Stimulated activated CD4-positive, alpha-beta T cell treated with anti-CD3 and anti-CD28 coated beads, Interleukin-4, amount 100 ng/mL, for 48 hours (primary cell): ENCODE data around the gene TNFSF4.

Experiments
- DNase-seq, 2 donors: peaks; one replicate each; pipeline ENCODE4 v3.0.0-alpha.2; 2020; ENCODE audit warnings: low read depth in 2 of 2

The TNFSF4 gene

DNA sequence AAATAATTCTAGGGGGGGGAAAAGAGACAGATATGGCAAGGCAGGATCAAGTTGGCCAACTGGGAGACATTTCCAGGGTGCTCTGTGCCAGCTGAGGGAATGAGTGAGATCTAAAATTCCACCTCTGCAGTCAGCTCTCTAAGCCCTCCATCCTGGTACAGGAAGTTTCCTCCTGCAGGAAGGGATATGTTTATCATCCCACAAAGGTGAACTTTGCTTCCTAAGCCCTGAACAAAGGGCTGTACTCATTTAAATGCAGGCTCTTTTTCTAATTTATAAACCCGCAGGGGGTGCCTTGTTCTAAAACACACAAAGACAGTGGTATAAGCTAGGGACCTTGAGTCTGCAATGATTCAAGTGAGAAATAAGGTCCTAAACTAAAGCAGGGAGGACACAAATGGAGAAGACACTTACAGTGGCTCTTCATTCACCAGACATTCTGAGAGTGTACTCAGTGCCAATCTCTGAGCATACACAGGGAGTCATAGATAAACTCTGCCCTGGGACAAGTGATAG lies 3.6 kb upstream of the TNFSF4 start:
- DNase-seq: no peak

DNA sequence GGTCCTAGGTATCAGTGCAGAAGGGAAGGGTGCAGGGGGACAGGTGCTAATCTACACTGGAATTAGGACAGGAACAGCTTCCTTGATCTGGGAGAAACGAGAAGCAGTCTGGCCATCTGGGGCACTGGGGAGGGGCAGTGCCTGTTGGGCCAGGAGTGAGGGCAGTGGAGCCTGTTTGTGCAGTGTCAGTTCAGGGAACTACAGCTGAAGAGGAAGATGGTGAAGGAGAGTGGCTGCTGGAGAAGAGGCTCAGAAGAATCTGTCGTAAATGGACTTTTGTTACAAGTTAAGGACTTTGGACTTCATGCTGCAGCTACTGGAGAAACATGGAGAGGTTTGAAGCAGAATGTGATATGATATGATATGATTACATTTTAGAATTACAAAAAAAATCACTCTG lies 3.2 kb upstream of the TNFSF4 start:
- DNase-seq: no peak

DNA sequence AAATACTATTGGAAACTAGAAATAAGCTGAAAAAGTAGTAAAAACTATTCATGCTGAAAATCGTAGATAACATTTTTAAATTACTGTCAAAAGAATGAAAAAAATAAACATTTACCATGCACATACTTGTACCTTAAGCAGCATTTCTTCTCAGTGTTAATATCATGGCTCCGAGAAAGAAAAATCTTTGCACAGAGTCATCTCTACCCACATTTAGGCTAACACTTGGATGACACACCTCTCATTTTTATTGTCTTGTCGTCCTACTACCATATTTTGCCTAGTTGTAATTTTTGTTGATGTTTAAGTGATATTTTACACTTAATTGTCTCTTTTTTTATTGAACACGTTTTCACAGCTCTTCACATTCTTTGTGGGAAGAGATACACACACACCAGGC lies 1.7 kb upstream of the TNFSF4 start:
- no peak for DNase-seq

DNA sequence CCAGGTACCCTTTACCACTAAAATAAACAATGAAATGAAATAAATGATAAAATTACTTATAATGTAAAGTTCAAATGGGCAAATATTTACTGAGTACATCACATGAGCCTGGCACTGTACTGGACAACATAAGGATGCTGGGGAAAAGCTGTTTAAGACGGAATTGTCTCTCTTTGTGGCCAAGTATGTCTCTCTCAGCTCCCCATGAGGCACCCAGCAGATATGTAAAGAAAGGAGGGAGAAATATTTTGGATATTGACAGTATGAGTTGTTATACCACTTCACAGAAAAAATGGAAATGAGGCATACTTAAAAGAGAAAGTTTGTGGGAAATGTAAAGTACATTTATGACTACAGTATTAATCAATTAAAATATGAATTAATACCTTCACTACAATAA lies 1.0 kb upstream of the TNFSF4 start:
- DNase-seq: no peak

DNA sequence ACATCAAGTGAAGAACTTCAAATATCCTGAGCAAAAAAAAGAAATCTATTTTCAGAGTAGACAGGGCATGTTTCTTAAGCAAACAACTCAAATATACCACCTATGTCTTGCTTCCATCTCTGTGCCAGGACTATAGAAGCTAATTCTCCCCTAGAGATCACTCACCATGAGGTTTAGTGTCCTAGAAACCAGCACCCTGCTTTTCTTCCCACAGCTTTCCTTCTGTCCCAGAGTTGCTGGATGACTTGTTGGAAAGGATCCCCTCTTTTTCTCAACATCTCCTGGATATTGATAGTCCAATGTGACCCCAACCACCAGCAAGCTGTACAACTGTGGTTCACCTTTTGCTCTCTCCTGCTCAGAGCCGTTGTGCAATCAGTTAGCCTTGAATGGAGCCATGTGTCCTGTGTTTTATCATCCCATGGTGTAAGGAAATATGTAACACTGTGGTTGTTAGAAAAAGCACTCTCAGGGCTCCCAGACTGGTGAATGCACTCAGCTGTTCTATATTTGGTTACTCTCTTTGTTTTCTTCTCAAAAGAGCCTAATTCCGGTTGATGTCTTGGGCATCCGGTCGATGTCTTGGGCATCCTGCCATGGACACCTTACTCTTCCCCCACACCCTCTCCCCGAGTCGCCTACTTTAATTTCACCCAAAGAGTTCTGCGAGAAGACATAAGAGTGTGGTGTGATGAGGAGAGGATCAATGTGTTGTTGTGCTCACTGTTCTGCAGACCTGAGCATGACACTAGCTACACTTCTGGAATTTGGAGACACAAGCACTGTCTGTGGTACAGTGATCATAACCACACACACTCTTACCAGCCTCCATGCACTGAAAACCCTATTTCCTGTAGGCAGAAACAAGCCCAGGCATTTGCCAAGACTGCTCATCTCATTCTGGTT lies 1.7 kb downstream of the TNFSF4 start:
- no peak for DNase-seq

DNA sequence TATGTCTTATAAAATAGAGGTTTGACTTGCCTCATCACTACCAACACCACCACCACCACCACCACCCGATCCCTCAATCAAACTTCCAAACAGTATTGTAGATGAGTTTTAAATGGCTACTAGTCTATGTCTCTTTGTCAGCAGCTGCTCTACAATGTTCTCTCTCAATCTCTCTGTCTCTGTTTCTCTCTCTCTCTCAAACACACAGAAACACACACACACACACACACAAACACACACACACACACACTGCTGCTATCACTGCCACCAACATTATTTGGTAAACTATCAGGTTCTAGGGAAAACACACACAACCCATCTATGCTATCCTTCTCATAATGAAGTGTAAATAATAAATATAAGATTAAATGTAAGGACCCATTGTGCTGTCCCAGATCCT lies 2.4 kb downstream of the TNFSF4 start:
- no peak for DNase-seq

DNA sequence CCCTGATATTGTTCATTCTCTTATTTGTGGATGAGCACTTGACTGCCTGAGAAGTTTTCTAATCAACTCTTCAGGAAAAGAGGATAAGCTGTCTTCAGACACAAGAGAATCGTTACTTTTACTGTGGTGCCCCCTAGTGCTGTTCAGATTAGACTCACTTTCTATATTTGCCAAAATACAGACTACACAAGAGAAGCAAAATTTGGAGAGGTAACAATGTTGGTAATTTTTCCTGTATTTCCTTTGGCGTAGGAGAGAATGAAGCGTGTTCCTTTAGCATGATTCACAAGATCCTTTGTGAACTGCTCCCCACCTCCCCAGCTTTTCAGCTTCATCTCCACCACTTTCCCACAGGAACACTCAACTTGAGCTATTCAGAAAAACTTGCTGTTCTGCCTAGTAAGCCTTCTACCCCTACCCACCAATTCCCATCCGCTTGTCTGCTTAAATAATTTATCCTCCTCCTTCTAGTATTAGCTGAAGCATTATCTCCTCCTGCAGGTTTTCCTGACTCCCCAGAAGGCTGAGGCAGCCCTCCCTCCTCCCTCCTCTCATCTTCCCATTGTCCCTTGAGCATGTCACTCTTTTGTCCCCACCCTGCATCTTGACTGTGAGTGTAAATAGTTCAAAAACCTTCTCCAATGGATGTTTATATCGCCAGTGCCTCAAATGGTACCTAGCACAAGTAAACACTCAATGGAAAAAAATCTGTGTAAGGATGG lies 4.5 kb downstream of the TNFSF4 start:
- no peak for DNase-seq

DNA sequence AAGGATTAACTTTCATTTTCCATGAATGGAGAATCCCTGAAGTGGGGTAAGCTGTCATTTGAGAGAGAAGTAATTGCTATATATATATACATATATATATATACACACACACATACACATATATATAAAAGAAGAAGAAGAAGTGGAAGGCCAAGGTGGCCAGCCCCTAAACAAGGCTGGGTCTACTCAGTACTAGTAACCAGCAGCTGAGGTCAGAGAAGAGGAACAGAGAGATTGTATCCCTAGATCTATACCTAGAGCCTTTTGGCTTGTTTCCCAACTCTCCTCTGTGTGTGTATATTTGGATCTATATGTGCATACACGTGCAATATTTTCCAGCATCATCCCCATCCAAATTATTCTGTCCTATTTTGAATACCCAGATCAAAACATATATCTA lies 5.2 kb downstream of the TNFSF4 start:
- DNase-seq: no peak

DNA sequence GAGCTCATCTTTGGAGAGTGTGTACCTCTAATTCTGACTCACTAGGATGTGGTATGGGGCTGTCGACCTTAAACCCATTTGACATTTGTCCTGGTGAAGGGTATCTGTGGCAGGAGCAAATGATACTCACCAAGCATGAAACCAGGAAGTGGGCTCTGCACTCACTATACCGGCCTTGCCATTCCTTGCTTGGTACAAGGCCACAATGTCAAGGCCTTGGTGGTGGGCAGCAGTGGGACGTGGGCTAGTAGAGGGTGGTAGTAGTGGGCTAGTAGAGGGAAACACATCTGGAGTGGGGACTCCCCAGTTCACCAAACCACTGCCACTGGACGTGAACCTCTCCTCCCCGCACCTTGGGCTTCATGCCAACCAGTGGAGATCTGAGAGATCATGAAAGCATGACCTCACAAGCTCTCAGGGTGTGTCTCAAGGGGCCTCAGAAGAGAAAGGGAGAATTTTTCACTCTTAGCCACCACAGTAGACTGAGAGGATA lies 11.5 kb downstream of the TNFSF4 start:
- peak; percentile 24 to 49 for DNase-seq

DNA sequence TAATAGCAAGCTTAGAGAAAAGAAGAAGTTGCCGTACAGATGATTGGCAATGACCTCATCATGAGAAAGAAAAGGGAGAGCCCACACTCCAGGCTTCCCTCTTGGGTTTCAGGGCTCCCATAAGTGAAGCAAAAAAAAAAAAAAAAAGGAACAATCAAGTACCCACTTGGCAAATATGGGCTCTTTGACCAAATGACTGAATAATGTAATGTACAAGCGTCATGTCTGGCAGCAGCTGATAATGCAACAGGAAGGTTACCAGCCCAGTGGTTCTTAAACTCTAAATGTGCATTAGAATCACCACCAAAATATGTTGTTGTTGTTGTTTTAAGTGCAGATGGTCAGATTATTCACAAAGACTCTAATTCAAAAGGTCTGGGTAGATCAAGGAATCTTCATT lies 13.5 kb downstream of the TNFSF4 start:
- no peak for DNase-seq

DNA sequence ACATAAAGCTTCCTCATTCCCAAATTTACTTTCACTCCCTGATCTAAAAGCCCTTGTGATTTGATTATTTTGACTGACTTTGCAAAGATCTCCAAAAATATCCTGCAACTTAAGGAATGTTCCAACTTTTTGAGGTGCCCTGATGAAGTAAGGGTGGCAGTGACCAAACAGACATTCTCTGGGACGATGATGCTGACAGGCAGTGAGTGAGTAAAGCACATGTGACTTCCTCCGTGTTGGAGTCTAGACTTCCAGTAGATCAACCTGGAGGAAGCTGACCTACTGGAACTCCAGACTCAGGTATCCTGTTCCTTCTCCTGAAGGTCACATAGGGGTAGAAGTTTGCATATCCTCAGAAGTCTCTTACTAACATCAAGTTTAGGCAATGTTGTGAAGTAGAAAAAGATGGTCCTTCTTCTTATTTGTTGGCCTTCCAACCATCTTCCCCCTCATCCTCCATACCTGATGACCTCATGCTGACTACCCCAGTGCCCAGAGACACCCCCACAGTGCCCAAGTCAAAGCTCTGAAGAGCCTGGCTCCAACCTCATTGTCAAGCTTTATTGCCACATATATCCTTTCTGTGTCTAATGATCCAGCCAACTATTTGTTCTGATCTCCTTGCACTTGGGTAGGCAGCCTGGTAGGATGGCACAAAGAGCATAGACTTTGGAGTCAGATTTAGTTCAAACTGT lies 16.0 kb downstream of the TNFSF4 start:
- DNase-seq: no peak

DNA sequence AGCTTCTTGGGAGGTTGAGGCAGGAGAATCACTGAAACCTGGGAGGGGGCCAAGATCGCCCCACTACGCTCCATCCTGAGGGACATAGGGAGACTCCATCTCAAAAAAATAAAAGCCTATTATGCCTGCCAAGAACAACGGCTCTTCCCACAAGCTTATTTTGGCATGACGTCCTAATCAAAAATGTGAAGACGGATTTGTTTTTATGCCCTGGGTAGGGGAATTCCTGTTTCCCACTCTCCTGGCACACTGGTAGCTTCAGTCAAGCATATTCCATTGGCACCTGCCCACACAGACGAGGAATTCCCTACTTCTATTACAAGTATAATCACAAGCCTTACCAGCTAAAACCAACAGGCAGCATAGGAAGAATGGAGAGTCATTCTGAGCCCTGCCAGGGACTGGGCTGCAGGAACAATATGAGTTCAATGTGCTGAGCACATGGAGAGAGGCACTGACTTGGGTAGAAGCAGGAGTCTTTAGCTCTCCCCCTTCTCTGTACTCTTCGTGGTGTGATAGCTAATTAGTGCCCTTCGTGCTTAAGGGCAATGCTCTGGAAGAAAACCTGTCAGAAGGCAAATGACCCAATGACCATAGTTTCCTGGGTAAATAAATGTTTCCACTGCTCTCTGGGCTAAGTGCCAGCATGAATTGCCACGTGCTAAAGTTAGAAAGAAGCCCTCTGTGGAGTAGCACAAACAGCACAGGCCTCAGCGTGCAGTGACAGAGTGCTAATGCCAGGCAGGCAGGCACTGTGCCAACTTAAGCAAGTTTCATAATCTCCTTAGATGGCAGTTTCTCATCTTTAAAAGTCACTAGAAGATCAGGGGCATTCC lies 16.8 kb downstream of the TNFSF4 start:
- no peak for DNase-seq

DNA sequence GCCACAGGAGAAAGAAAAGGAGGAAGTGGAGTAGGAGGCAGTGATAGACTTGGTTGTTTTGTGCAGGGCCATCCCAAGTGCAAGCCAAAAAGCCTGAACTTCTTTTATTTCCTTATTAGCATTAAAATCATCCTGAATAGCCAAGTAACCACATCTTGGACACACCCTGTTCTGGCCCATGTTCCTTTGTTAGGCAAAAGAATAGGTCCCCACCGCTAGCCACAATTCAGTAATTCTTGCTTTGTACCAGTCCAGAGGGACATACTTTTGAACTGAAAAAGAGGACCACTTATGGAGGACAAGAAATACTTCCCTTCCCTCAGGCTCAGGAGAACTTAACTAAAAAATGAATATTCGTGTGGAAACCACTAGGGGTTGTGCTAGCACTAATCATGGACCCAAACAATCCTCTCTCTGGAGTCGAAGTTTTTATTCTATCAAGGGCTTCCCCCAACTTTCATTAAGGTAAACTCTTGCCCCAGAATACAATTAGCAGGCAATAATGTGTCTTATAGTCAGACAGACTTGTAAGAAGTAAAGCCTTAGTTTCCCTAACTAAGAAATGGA lies 19.4 kb downstream of the TNFSF4 start:
- DNase-seq: no peak

DNA sequence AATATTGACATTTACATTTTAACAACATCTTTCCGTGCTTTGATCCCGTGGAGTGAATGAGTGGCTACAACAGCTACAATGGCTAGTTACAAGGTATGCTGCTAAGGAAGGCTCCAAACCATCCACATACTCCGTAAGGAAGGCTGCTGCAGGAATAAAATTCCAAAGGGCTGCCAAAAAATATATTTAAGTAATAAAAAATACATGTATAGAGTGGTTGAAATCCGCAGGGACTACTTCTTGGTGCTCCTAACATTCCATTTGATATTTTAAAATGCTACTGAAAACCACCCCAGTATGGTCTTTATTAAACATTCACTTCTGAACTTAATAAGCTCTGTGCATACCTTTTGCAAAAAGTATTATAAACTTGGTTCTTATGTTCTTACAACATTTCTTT lies 25.3 kb downstream of the TNFSF4 start:
- DNase-seq: no peak

DNA sequence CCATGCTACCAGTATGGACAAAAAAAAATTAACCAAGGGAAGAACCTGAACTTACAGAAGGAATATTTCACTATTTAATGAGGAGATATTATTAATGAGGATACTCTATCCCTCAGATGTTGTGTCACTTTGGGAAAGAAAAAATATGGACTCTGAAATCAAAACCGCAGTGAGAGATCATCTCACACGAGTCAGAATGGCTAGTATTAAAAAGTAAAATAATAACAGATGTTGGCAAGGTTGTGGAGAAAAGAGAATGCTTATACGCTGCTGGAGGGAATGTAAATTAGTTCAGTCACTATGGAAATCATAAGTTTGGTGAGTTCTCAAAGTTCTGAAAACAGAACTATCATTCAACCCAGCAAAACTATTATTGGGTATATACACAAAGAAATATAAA lies 30.9 kb downstream of the TNFSF4 start:
- no peak for DNase-seq

DNA sequence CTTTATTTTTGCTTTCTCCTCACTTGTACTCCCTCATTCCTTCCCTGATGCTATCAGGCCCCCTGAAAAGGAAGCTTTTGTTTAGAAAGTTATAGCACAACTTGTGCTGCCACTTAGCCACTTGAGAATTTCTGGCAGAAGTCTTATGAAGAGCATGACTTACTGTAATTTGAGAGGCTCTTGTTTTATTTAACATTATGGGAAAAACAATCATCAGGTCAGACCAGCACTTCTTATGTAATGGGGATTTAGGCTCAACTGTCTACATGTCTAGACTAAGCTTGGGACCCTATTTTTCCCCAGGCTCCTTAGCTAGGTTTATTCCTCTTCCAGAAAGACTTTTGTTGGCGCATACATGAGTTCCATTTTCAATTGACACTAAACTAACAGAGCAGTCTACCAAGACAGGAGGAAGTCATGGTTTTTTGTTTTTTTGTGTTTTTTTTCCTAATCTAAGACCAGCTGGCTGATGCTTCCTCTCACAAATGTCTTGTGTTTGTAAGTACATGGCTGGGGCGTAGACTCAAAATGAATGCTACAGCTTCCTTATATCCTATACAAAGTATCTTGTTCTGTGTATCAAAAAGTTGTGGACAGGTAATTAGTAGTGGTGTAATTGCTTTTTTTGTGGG lies 31.5 kb downstream of the TNFSF4 start:
- no peak for DNase-seq

DNA sequence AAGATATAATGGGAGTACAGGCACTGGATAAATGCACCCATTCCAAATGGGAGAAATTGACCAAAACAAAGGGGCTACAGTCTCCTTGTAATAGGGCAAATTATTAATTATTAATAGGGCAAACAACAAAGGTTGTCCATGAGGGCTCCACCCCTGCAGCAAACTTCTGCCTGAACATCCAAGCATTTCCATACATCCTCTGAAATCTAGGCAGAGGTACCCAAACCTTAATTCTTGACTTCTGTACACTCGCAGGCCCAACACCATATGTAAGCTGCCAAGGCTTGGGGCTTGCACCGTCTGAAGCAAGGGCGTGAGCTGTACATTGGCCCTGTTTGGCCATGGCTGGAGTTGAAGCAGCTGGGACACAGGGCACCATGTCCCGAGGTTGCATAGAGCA lies 33.7 kb downstream of the TNFSF4 start:
- DNase-seq: no peak

DNA sequence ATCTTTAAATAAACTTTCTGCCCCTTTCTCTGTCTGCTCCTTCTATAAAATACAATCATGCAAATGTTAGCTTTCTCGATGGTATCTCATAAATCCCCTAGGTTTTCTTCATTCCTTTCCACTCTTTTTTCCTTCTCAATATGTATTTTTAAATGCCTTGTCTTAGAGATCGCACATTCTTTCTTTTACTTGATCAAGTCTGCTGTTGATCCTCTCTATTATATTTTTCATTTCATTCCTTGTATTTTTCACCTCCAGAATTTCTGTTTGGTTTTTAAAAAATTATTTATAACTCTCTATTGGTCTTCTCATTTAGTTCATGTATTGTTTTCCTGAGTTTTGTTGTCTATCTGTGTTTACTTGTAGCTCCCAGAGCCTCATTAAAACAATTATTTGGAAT lies 36.0 kb downstream of the TNFSF4 start:
- no peak for DNase-seq

DNA sequence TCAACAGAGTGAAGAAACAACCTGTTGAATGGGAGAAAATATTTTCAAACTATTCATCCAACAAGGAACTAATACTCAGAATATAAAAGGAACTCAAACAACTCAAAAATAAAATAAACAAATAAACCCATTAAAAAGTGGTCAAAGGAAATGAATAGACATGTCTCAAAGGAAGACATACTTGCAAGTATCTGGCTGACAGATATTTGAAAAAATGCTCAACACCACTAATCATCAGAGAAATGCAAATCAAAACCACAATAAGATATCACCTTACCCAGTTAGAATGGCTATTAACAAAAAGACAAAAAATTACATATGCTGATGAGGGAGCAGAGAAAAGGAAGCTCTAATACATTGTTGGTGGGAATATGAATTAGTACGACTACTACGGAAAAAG lies 38.2 kb downstream of the TNFSF4 start:
- DNase-seq: no peak

DNA sequence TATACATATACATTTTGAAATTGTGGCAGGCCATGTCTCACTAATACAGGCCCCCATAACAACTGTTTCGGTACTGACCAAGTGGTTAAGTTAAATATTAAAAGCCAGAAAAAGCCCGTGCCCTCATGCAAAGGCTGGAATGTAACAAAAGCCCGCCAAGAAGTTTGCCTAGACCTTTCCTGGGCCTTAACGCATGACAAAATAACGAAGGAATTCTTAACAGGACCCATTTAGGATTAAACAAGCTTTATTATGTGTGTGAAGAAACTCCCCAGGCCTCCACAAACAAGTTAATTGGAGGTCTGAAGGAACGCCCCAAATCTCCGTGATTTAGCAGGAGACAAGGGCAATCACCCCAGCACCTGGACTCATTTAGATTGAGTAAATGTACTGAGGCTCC lies 42.4 kb downstream of the TNFSF4 start:
- DNase-seq: no peak

DNA sequence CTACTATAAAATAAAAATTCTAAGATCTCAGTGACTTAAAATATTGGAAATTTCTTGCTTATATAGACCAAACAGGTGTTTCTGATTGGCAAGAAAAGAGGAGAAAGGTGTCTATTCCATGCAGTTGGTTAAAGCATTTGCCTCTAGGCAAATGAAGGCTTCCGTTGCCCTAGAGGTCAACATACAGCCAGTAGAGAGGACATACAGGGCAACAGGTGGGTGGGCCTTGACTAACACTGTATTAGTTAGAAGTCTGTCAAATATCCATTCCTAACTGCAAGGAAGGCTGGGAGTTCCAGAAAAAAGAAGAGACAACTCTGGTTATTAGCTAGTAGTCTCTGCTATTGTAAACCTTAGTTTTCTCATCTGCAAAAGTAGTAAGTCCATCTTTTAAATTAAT lies 43.0 kb downstream of the TNFSF4 start:
- DNase-seq: no peak
